K562 (cell line): Measurements from ENCODE around the gene TIMM10. TPM values are rescaled to one million over a fixed set of nuclear protein-coding genes. Genes with fewer than 3 reads are reported as not detected.

Experiments used
- AFF4 ChIP-seq: sonication (generic); formaldehyde crosslinking; IDR thresholded peaks from 2 replicates; pipeline ENCODE4 v1.8.0; 2023; ENCODE audit warnings: mild to moderate bottlenecking, missing genetic modification reagents
- BHLHE40 ChIP-seq: IDR thresholded peaks from 2 replicates; pipeline ENCODE4 v1.6.1; 2011; ENCODE audit warnings: low read length, improper control_type of control experiment
- CTCF ChIP-seq, 3 experiments: IDR thresholded peaks in 2 of 3; conservative IDR thresholded peaks in 1 of 3; 2 replicates each; pipeline ENCODE4 v1.5.1; 2011 to 2012; ENCODE audit warnings: low read length in 3 of 3, mild to moderate bottlenecking in 3 of 3, control low read depth in 2 of 3, improper control_type of control experiment in 1 of 3, inconsistent platforms in 1 of 3, low read depth in 1 of 3, mixed read lengths in 1 of 3, moderate library complexity in 1 of 3; ENCODE audit not compliant: insufficient read depth in 2 of 3
- MYNN ChIP-seq, 2 experiments: sonication (generic); formaldehyde crosslinking in 1 of 2; IDR thresholded peaks; 2 replicates each; pipeline versions ENCODE4 v1.5.0 to v1.6.1; 2016 to 2020; ENCODE audit warnings: antibody characterized with exemption in 1 of 2, missing genetic modification reagents in 1 of 2
- PML ChIP-seq: IDR thresholded peaks from 2 replicates; pipeline ENCODE4 v1.6.1; 2012; ENCODE audit warnings: low read length, inconsistent platforms
- RAD21 ChIP-seq, 2 experiments: fragments of 250-450 bp in 1 of 2; fragments of 450-650 bp in 1 of 2; sonication (Bioruptor Pico) in 1 of 2; formaldehyde crosslinking in 1 of 2; IDR thresholded peaks in 1 of 2; conservative IDR thresholded peaks in 1 of 2; 2 replicates each; pipeline versions ENCODE4 v1.4.0 to v1.8.0; 2020 to 2022; ENCODE audit warnings: mild to moderate bottlenecking in 2 of 2, moderate library complexity in 1 of 2
- RHOXF2B ChIP-seq: fragments of 250-450 bp; sonication (Bioruptor Pico); conservative IDR thresholded peaks from 2 replicates; pipeline ENCODE4 v1.5.1; 2021
- SUPT5H ChIP-seq: fragments of 450-650 bp; IDR thresholded peaks from 2 replicates; pipeline ENCODE4 v1.6.1; 2016
- ZBTB34 ChIP-seq: fragments of 250-450 bp; sonication (Bioruptor Pico); IDR thresholded peaks from 2 replicates; pipeline ENCODE4 v1.8.0; 2021; ENCODE audit warnings: mild to moderate bottlenecking, moderate library complexity
- ZEB2 ChIP-seq: fragments of 450-650 bp; IDR thresholded peaks from 2 replicates; pipeline ENCODE4 v1.6.1; 2016
- ZNF318 ChIP-seq, 2 experiments: fragments of 450-650 bp; IDR thresholded peaks; 2 replicates each; pipeline ENCODE4 v1.6.1; 2016; ENCODE audit warnings: mild to moderate bottlenecking in 2 of 2, borderline replicate concordance in 1 of 2, low read depth in 1 of 2, moderate library complexity in 1 of 2
- ZNF583 ChIP-seq: fragments of 250-450 bp; sonication (Bioruptor Pico); IDR thresholded peaks from 2 replicates; pipeline ENCODE4 v1.4.0; 2020
- polyA plus RNA-seq, 8 experiments: library from polyadenylated mRNA; depleted of rRNA in 4 of 8; stranded (reverse) in 5 of 8; unstranded in 3 of 8; fragments of >200 nt; fragmentation: Nextera tagmentation in 2 of 8; fragmentation: Illumina TruSeq in 1 of 8; extraction: Ambion mirVana in 2 of 8; extraction: Trizol in 1 of 8; gene quantifications; 2 replicates each; pipeline versions ENCODE4 v1.2.1 to v1.2.3, GENCODE V29; 2011 to 2014; ENCODE audit warnings: inconsistent platforms in 1 of 8, missing spikeins in 1 of 8
- total RNA-seq, 7 experiments: library from RNA; depleted of rRNA in 6 of 7; stranded (reverse); fragments of >200 nt in 6 of 7; fragmentation: Illumina TruSeq in 2 of 7; extraction: Trizol in 2 of 7; gene quantifications; 2 replicates each; pipeline versions ENCODE4 v1.2.1 to v1.2.3, GENCODE V29; 2011 to 2021; ENCODE audit warnings: low replicate concordance in 1 of 7

The TIMM10 gene
- total and polyA plus RNA-seq, 9 of the 15 experiments (the other 6 are each of a cell fraction or from before 2014, with no cell fraction given): 109 to 553 (median 172) TPM

- TF ChIP-seq ZNF318 (IDR thresholded peaks at IDR 0.05; ENCODE audit: borderline replicate concordance in 1 of 2, low read depth in 1 of 2) (no peak), ZBTB34 (CRISPR knock-in tag) (no peak), MYNN (IDR thresholded peaks at IDR 0.05) (0 out of 2 replicates have a peak, but pooled peaks have one; percentile 10), MYNN (CRISPR knock-in tag; IDR thresholded peaks at IDR 0.05) (no peak), RHOXF2B (CRISPR knock-in tag) (no peak), ZEB2 (peak; percentile 34; the same call in 1 of the 2 replicates), BHLHE40 (0 out of 2 replicates have a peak, but pooled peaks have one; percentile 21), SUPT5H (0 out of 2 replicates have a peak, but pooled peaks have one; percentile 49), PML (no peak), AFF4 (CRISPR knock-in tag) (no peak), CTCF (IDR thresholded peaks at IDR 0.05 in 2 of 3, conservative IDR thresholded peaks at IDR 0.05 in 1 of 3; ENCODE audit: insufficient read depth in 2 of 3, low read depth in 1 of 3, low read length in 3 of 3) (peak; percentile 89 to 98 (median 92)), ZNF583 (no peak), RAD21 (CRISPR knock-in tag; conservative IDR thresholded peaks at IDR 0.05 in 1 of 2, IDR thresholded peaks at IDR 0.05 in 1 of 2) (peak; percentile 95 to 96)
These were observed 3.4 kb downstream of the TIMM10 start (continued) for GRCh38 chr11:57527056-57527631.
